Immature natural killer cell (primary cell): ENCODE results near the gene C19orf53. TPM values are rescaled to one million over a fixed set of nuclear protein-coding genes. Genes with fewer than 3 reads are reported as not detected.

Experiments
- polyA plus RNA-seq, 3 donors: library from polyadenylated mRNA; unstranded; fragments of 300-500 nt; fragmentation: Illumina TruSeq; gene quantifications; one replicate each; pipeline ENCODE4 v1.2.3, GENCODE V29; 2021

C19orf53 gene
- polyA plus RNA-seq, 3 donors from 2014 or later = 178 to 259 (median 185) TPM

Other genes starting within 250 kb of the C19orf53 start
- gene MRI1, start 9.9 kb upstream of the C19orf53 start, polyA plus RNA-seq = 10 to 100 TPM in 1 of 3 donors, 1 to 10 TPM in 1, not detected in 1; 6.5 to 16.9 TPM
- gene ZSWIM4, start 21.0 kb downstream of the C19orf53 start, polyA plus RNA-seq = 1 to 10 TPM in 1 of 3 donors, under 1 TPM in 1, not detected in 1; 0.62 to 1.2 TPM
- gene NANOS3, start 102.7 kb downstream of the C19orf53 start, polyA plus RNA-seq = not detected
- 10 to 100 TPM in 1 of 3 donors, 1 to 10 TPM in 2; 2.7 to 12.2 (median 6.9) TPM for gene BRME1, start 131.7 kb downstream of the C19orf53 start, polyA plus RNA-seq
- gene CC2D1A, start 131.7 kb downstream of the C19orf53 start, polyA plus RNA-seq = 10 to 100 TPM in 1 of 3 donors, 1 to 10 TPM in 2; 1.5 to 19.2 (median 5.8) TPM
- not detected for gene PODNL1, start 164.0 kb downstream of the C19orf53 start, polyA plus RNA-seq
- gene DCAF15, start 178.1 kb downstream of the C19orf53 start, polyA plus RNA-seq = 1 to 10 TPM; 2.4 to 9.4 (median 4.2) TPM
- gene RFX1, start 231.9 kb downstream of the C19orf53 start, polyA plus RNA-seq = 1 to 10 TPM in 1 of 3 donors, under 1 TPM in 2; 0.21 to 1.5 (median 0.66) TPM